GM21367 (cell line): Measurements from ENCODE around the gene ZNG1C.
"Not testable (repeated sequence)": the region's sequence is repeated elsewhere in the genome, so short reads cannot be mapped to it uniquely, and the experiment has no call there.

Experiments
- ATAC-seq: cut with Tn5 transposase; IDR thresholded peaks from one replicate; pipeline ENCODE4 v1.9.1; 2021; ENCODE audit not compliant: unreplicated experiment

Gene ZNG1C

GRCh38 chr9:68241683-68242082, at the start of gene ZNG1C:
ZNG1C (plus strand) TSS chr9:68241983; CDS start chr9:68242032, 49 bp downstream.
- not testable (repeated sequence) for ATAC-seq

GRCh38 chr9:68242437-68242836, 654 bp downstream of the ZNG1C start:
- not testable (repeated sequence) for ATAC-seq

GRCh38 chr9:68281041-68281440, 39.3 kb downstream of the ZNG1C start:
- ATAC-seq: not testable (repeated sequence)

GRCh38 chr9:68302567-68302966, 60.8 kb downstream of the ZNG1C start, which contains the start of gene FOXD4L3:
FOXD4L3 (plus strand) TSS chr9:68302867; CDS start chr9:68302952, 85 bp downstream.
- not testable (repeated sequence) for ATAC-seq

- not testable (repeated sequence) for ATAC-seq
Observed at GRCh38 chr9:68303771-68304170, 62.0 kb downstream of the ZNG1C start.

- ATAC-seq: not testable (repeated sequence)
Observed at GRCh38 chr9:68304212-68304611, 62.4 kb downstream of the ZNG1C start.

GRCh38 chr9:68304777-68305176, 63.0 kb downstream of the ZNG1C start:
- ATAC-seq: not testable (repeated sequence)

- ATAC-seq: not testable (repeated sequence)
Observed at GRCh38 chr9:68305680-68306285, 64.0 kb downstream of the ZNG1C start.

GRCh38 chr9:68306391-68306964, 64.7 kb downstream of the ZNG1C start:
- ATAC-seq: not testable (repeated sequence)

GRCh38 chr9:68307127-68307526, 65.3 kb downstream of the ZNG1C start:
- ATAC-seq: not testable (repeated sequence)

- ATAC-seq: not testable (repeated sequence)
Observed at GRCh38 chr9:68307654-68308053, 65.9 kb downstream of the ZNG1C start.

GRCh38 chr9:68311208-68311607, 69.4 kb downstream of the ZNG1C start:
- not testable (repeated sequence) for ATAC-seq

- ATAC-seq: not testable (repeated sequence)
Observed at GRCh38 chr9:68318209-68318608, 76.4 kb downstream of the ZNG1C start.

- ATAC-seq: not testable (repeated sequence)
Observed at GRCh38 chr9:68323749-68324148, 82.0 kb downstream of the ZNG1C start.

GRCh38 chr9:68324518-68324917, 82.7 kb downstream of the ZNG1C start:
- not testable (repeated sequence) for ATAC-seq

GRCh38 chr9:68329106-68329505, 87.3 kb downstream of the ZNG1C start:
- ATAC-seq: not testable (repeated sequence)

- ATAC-seq: not testable (repeated sequence)
Observed at GRCh38 chr9:68330531-68331173, 88.9 kb downstream of the ZNG1C start.

GRCh38 chr9:68332122-68332521, 90.3 kb downstream of the ZNG1C start:
- ATAC-seq: not testable (repeated sequence)

- ATAC-seq: not testable (repeated sequence)
Observed at GRCh38 chr9:68335935-68336334, 94.2 kb downstream of the ZNG1C start.

GRCh38 chr9:68336639-68337339, 95.0 kb downstream of the ZNG1C start:
- ATAC-seq: not testable (repeated sequence)

GRCh38 chr9:68338000-68338399, 96.2 kb downstream of the ZNG1C start:
- ATAC-seq: not testable (repeated sequence)
